H1 (cell line): ENCODE measurements around the gene YPEL5. TPM values are rescaled to one million over a fixed set of nuclear protein-coding genes. Genes with fewer than 3 reads are reported as not detected.

Experiments
- CTCF ChIA-PET: fragments of 300-600 bp; sonication (Branson Sonifier 250); formaldehyde crosslinking; loops from one replicate; lab custom pipeline; 2021; ENCODE audit not compliant: partially characterized antibody; lab: Charles Lee
- POLR2A ChIA-PET: fragments of 300-600 bp; sonication (Branson Sonifier 250); formaldehyde crosslinking; loops from one replicate; lab custom pipeline; 2021; ENCODE audit warnings: inconsistent platforms; ENCODE audit not compliant: partially characterized antibody; lab: Charles Lee
- DNase-seq, 2 experiments: peaks; one replicate each; pipeline versions ENCODE4 v3.0.0 to v3.0.0-alpha.2; 2010 to 2022; ENCODE audit warnings: low spot score in 2 of 2, low read depth in 1 of 2, mixed read lengths in 1 of 2
- FAIRE-seq: peaks from 2 replicates; lab custom pipeline; 2011; peaks lifted over from hg19 to GRCh38; lab: Jason Lieb, UNC
- H2AFZ ChIP-seq: 2 replicates; pipeline ENCODE4 v1.8.1; 2012; ENCODE audit warnings: low read length, inconsistent platforms
- H2AK5ac ChIP-seq: 2 replicates; pipeline ENCODE4 v1.6.1; 2013; ENCODE audit warnings: low read depth, low read length
- H2BK120ac ChIP-seq: replicated peaks from 2 replicates; pipeline ENCODE3; 2013; ENCODE audit warnings: low read depth, low read length, inconsistent platforms
- H2BK12ac ChIP-seq: 2 replicates; pipeline ENCODE4 v1.6.1; 2013; ENCODE audit warnings: low read depth, low read length
- H2BK15ac ChIP-seq: 2 replicates; pipeline ENCODE4 v1.6.1; 2013; ENCODE audit warnings: low read length
- H2BK20ac ChIP-seq: 2 replicates; pipeline ENCODE4 v1.6.1; 2013; ENCODE audit warnings: low read length
- H2BK5ac ChIP-seq: 2 replicates; pipeline ENCODE4 v1.6.1; 2013; ENCODE audit warnings: low read depth, low read length
- H3K14ac ChIP-seq: 2 replicates; pipeline ENCODE4 v1.6.1; 2013; ENCODE audit warnings: inconsistent platforms; ENCODE audit not compliant: insufficient read length
- H3K18ac ChIP-seq: 2 replicates; pipeline ENCODE4 v1.6.1; 2013; ENCODE audit warnings: low read length; ENCODE audit errors: extremely low read depth
- H3K23ac ChIP-seq: 2 replicates; pipeline ENCODE4 v1.6.1; 2013; ENCODE audit warnings: inconsistent platforms; ENCODE audit not compliant: insufficient read length
- H3K23me2 ChIP-seq: 2 replicates; pipeline ENCODE4 v1.6.1; 2013; ENCODE audit warnings: low read depth, low read length
- H3K27ac ChIP-seq: 2 replicates; pipeline ENCODE4 v1.6.1; 2011; ENCODE audit warnings: low read depth, low read length, inconsistent platforms
- H3K27me3 ChIP-seq, 4 experiments: replicated peaks in 1 of 4; 1 replicate in 1 of 4; 2 replicates in 3 of 4; pipeline versions ENCODE4 v1.6.1 to v1.8.1; 2011 to 2013; ENCODE audit warnings: low read length in 3 of 4, mild to moderate bottlenecking in 3 of 4, inconsistent platforms in 2 of 4, mixed read lengths in 2 of 4, moderate library complexity in 1 of 4; ENCODE audit not compliant: control insufficient read depth in 3 of 4, insufficient read depth in 3 of 4; ENCODE audit errors: extremely low read depth in 1 of 4
- H3K36me3 ChIP-seq, 4 experiments: 2 replicates each; pipeline versions ENCODE4 v1.6.1 to v1.8.1; 2011 to 2013; ENCODE audit warnings: mild to moderate bottlenecking in 4 of 4, low read length in 3 of 4, moderate library complexity in 2 of 4, control low read depth in 1 of 4, inconsistent platforms in 1 of 4; ENCODE audit not compliant: insufficient read depth in 4 of 4, control insufficient read depth in 2 of 4
- H3K4ac ChIP-seq: replicated peaks from 2 replicates; pipeline ENCODE3; 2013; ENCODE audit warnings: low read length, low read depth, mixed read lengths, inconsistent platforms; ENCODE audit not compliant: insufficient read length
- H3K4me1 ChIP-seq, 4 experiments: replicated peaks in 1 of 4; 1 replicate in 1 of 4; 2 replicates in 3 of 4; pipeline versions ENCODE4 v1.6.1 to v1.8.1; 2011 to 2013; ENCODE audit warnings: low read length in 3 of 4, inconsistent platforms in 2 of 4, mixed read lengths in 1 of 4; ENCODE audit not compliant: insufficient read depth in 4 of 4, control insufficient read depth in 3 of 4
- H3K4me2 ChIP-seq, 2 experiments: 2 replicates each; pipeline versions ENCODE4 v1.6.1 to v1.8.1; 2011 to 2013; ENCODE audit warnings: low read depth in 2 of 2, low read length in 2 of 2, control low read depth in 1 of 2, inconsistent platforms in 1 of 2, mild to moderate bottlenecking in 1 of 2; ENCODE audit not compliant: insufficient read depth in 1 of 2
- H3K4me3 ChIP-seq, 4 experiments: fragments of 200-600, 300-600 bp in 1 of 4; sonication (generic), shearing (Covaris generic), sonication (Bioruptor Twin) in 1 of 4; 2 replicates each; pipeline versions ENCODE4 v1.5.1 to v1.8.1; 2011 to 2016; ENCODE audit warnings: low read length in 4 of 4, low read depth in 3 of 4, control low read depth in 2 of 4, inconsistent platforms in 2 of 4, mild to moderate bottlenecking in 2 of 4, mixed read lengths in 1 of 4, moderate library complexity in 1 of 4; ENCODE audit not compliant: insufficient read depth in 2 of 4; ENCODE audit errors: extremely low read depth in 1 of 4
- H3K56ac ChIP-seq: replicated peaks from 2 replicates; pipeline ENCODE3; 2013; ENCODE audit warnings: low read depth, mild to moderate bottlenecking, mixed read lengths, low read length, inconsistent platforms; ENCODE audit not compliant: insufficient read length
- H3K79me1 ChIP-seq: 2 replicates; pipeline ENCODE4 v1.6.1; 2013; ENCODE audit warnings: low read depth, low read length, control low read depth
- H3K79me2 ChIP-seq, 2 experiments: 2 replicates each; pipeline versions ENCODE4 v1.6.1 to v1.8.1; 2012 to 2013; ENCODE audit warnings: low read length in 2 of 2, mild to moderate bottlenecking in 2 of 2, inconsistent platforms in 1 of 2; ENCODE audit not compliant: insufficient read depth in 2 of 2, control insufficient read depth in 1 of 2
- H3K9ac ChIP-seq, 4 experiments: replicated peaks in 1 of 4; 1 replicate in 1 of 4; 2 replicates in 3 of 4; pipeline versions ENCODE4 v1.6.1 to v1.8.1; 2011 to 2013; ENCODE audit warnings: low read depth in 3 of 4, low read length in 3 of 4, control low read depth in 2 of 4, mild to moderate bottlenecking in 2 of 4, moderate library complexity in 2 of 4, inconsistent platforms in 1 of 4; ENCODE audit errors: extremely low read depth in 1 of 4
- H3K9me3 ChIP-seq, 2 experiments: 2 replicates each; pipeline versions ENCODE4 v1.6.1 to v1.8.1; 2012 to 2013; ENCODE audit warnings: mild to moderate bottlenecking in 2 of 2, moderate library complexity in 2 of 2, control low read depth in 1 of 2, inconsistent platforms in 1 of 2, low read depth in 1 of 2, low read length in 1 of 2, mixed read lengths in 1 of 2; ENCODE audit not compliant: insufficient read depth in 2 of 2
- H4K20me1 ChIP-seq, 2 experiments: replicated peaks in 1 of 2; 2 replicates each; pipeline versions ENCODE3 to v1.8.1; 2011 to 2013; ENCODE audit warnings: inconsistent platforms in 2 of 2, low read length in 2 of 2, mild to moderate bottlenecking in 1 of 2; ENCODE audit not compliant: insufficient read depth in 2 of 2, control insufficient read depth in 1 of 2
- H4K5ac ChIP-seq: 2 replicates; pipeline ENCODE4 v1.6.1; 2013; ENCODE audit warnings: low read length, low read depth, mixed read lengths, inconsistent platforms; ENCODE audit not compliant: insufficient read length
- H4K8ac ChIP-seq: 2 replicates; pipeline ENCODE4 v1.8.0; 2013; ENCODE audit warnings: mild to moderate bottlenecking, moderate library complexity, low read length, inconsistent platforms; ENCODE audit not compliant: insufficient read depth; ENCODE audit errors: extremely low read depth
- H4K91ac ChIP-seq: replicated peaks from 2 replicates; pipeline ENCODE3; 2013; ENCODE audit warnings: low read length, mixed read lengths, inconsistent platforms; ENCODE audit not compliant: insufficient read length
- ATF2 ChIP-seq: IDR thresholded peaks from 2 replicates; pipeline ENCODE4 v1.6.1; 2012; ENCODE audit warnings: low read length, inconsistent platforms
- JUN ChIP-seq: IDR thresholded peaks from 2 replicates; pipeline ENCODE4 v1.6.1; 2011; ENCODE audit warnings: low read depth, mild to moderate bottlenecking, improper control_type of control experiment, low read length
- NANOG ChIP-seq: IDR thresholded peaks from 2 replicates; pipeline ENCODE4 v1.6.1; 2011; ENCODE audit warnings: low read length, low read depth, mild to moderate bottlenecking, inconsistent platforms; ENCODE audit not compliant: insufficient read depth, poor library complexity, severe bottlenecking
- POLR2A ChIP-seq, 2 experiments: IDR thresholded peaks; 1 replicate in 1 of 2; 2 replicates in 1 of 2; pipeline ENCODE4 v1.6.1; 2011; ENCODE audit warnings: low read depth in 2 of 2, low read length in 2 of 2, mild to moderate bottlenecking in 2 of 2; ENCODE audit errors: control extremely low read depth in 1 of 2
- RAD21 ChIP-seq, 2 experiments: IDR thresholded peaks in 1 of 2; conservative IDR thresholded peaks in 1 of 2; 2 replicates each; pipeline ENCODE4 v1.6.1; 2011; ENCODE audit warnings: low read depth in 2 of 2, low read length in 2 of 2, improper control_type of control experiment in 1 of 2, inconsistent platforms in 1 of 2, mild to moderate bottlenecking in 1 of 2, moderate library complexity in 1 of 2
- RFX5 ChIP-seq: IDR thresholded peaks from 2 replicates; pipeline ENCODE4 v1.6.1; 2011; ENCODE audit warnings: low read depth, low read length, improper control_type of control experiment, borderline replicate concordance
- SIN3A ChIP-seq, 2 experiments: IDR thresholded peaks in 1 of 2; conservative IDR thresholded peaks in 1 of 2; 2 replicates each; pipeline ENCODE4 v1.6.1; 2011 to 2012; ENCODE audit warnings: low read length in 2 of 2, improper control_type of control experiment in 1 of 2, low read depth in 1 of 2, mild to moderate bottlenecking in 1 of 2
- SUZ12 ChIP-seq: fragments of 200-600 bp; sonication (generic); IDR thresholded peaks from 2 replicates; pipeline ENCODE4 v1.6.1; 2012; ENCODE audit warnings: mild to moderate bottlenecking, inconsistent platforms, low read length, moderate library complexity, mixed read lengths
- YY1 ChIP-seq: IDR thresholded peaks from 2 replicates; pipeline ENCODE4 v1.6.1; 2011; ENCODE audit warnings: low read depth, mild to moderate bottlenecking, low read length
- WGBS, 2 experiments: shearing (Covaris generic) in 1 of 2; methylation state at CpG; one replicate each; pipeline versions ENCODE4 v1.1.6 to v1.1.7; 2013 to 2015; ENCODE audit warnings: low lambda C conversion rate in 2 of 2, mixed read lengths in 2 of 2, inconsistent platforms in 1 of 2, low coverage in 1 of 2, missing lambda C conversion rate in 1 of 2; ENCODE audit not compliant: insufficient replicate concordance in 2 of 2, insufficient coverage in 1 of 2, insufficient read length in 1 of 2; ENCODE audit errors: extremely low coverage in 1 of 2, missing lambda C conversion rate in 1 of 2; 5-methylcytosine and 5-hydroxymethylcytosine counted together
- polyA plus RNA-seq, 7 experiments: library from polyadenylated mRNA; depleted of rRNA in 3 of 7; stranded (reverse) in 5 of 7; unstranded in 2 of 7; fragments of >200 nt in 5 of 7; fragments of 200-250 nt in 2 of 7; gene quantifications; 1 replicate in 5 of 7; 2 replicates in 1 of 7; 4 replicates in 1 of 7; pipeline versions ENCODE4 v1.2.1 to v1.2.3, GENCODE V29; 2011 to 2013; ENCODE audit warnings: missing spikeins in 2 of 7, mixed read lengths in 2 of 7
- total RNA-seq: library from RNA; stranded (reverse); fragmentation: NEBNext Ultra II Directional; extraction: Animal tissue kit (Norgen Biotek cat#: 25700); gene quantifications from 2 replicates; pipeline ENCODE4 v1.2.1, GENCODE V29; 2021

The YPEL5 gene
- total and polyA plus RNA-seq, 2 of the 8 experiments (the other 6 are each of a cell fraction or from before 2014, with no cell fraction given), result 18.5 to 28.0 TPM

DNA sequence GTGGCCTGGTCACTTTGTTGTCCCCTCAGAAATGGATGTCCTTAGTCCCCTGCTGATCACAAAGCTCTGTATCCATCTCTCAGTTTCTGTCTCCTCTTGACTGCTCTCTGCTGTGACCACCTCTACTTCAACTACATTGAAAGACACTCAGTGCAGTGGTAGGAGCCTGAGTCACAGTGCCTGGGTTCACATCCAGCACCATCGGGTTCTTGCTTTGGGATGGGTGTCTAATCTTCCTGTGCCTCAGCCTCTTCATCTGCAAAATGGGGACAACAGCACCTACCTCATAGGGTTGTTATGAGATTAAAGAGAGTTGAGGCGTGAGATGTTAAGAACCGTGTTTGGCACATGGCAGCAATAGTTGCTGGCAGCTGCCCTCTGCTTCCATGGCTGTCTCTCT is 30.6 kb downstream of the YPEL5 start:
- H3K14ac ChIP-seq, result no peak overlapping the region
- no peak overlapping the region for H2BK5ac ChIP-seq
- H2BK12ac ChIP-seq, result no peak overlapping the region
- POLR2A ChIA-PET, result no interaction called here
- whole genome bisulfite sequencing, 2 experiments, result 95% methylated on average over 3 of the region's 3 CpGs; no CpG with 5 or more reads in 1 of the 2 experiments
- H2BK120ac ChIP-seq, result no peak overlapping the region
- no peak overlapping the region for H3K9ac ChIP-seq
- H3K4me3 ChIP-seq, result no peak overlapping the region
- no peaks in the 10 kb centered on the region for H3K79me1 ChIP-seq
- no peak for TF ChIP-seq RFX5
- no peak for TF ChIP-seq YY1
- TF ChIP-seq RAD21 (IDR thresholded peaks at IDR 0.05 in 1 of 2, conservative IDR thresholded peaks at IDR 0.05 in 1 of 2; ENCODE audit: low read depth in 2 of 2, low read length in 2 of 2), result no peak
- TF ChIP-seq SUZ12, result no peak
- TF ChIP-seq POLR2A (IDR thresholded peaks at IDR 0.05; ENCODE audit: control extremely low read depth in 1 of 2, low read depth in 2 of 2, low read length in 2 of 2), result no peak
- TF ChIP-seq ATF2, result no peak
- TF ChIP-seq SIN3A (conservative IDR thresholded peaks at IDR 0.05 in 1 of 2, IDR thresholded peaks at IDR 0.05 in 1 of 2; ENCODE audit: low read depth in 1 of 2, low read length in 2 of 2), result no peak
- TF ChIP-seq NANOG, result no peak
- TF ChIP-seq JUN, result no peak
- H3K27me3 ChIP-seq, result no peaks in the 10 kb centered on the region
- H3K79me2 ChIP-seq, result no peaks in the 10 kb centered on the region
- H4K91ac ChIP-seq, result no peak overlapping the region
- H4K5ac ChIP-seq, result no peak overlapping the region
- H2BK20ac ChIP-seq, result no peak overlapping the region
- H3K4me2 ChIP-seq, result no peak overlapping the region
- no peak overlapping the region for H2BK15ac ChIP-seq
- CTCF ChIA-PET, result interaction anchor here (0.9 to 3.3 kb wide), 3 partner anchors 12 to 534 kb away, joined by 3 to 13 read pairs (median 4); no protein-coding TSS in a partner anchor
- FAIRE-seq, result no peak
- H3K27ac ChIP-seq, result no peak overlapping the region
- H3K9me3 ChIP-seq, result no peaks in the 10 kb centered on the region
- no peak overlapping the region; the same call in 1 of the 2 replicates for H4K8ac ChIP-seq
- H3K23me2 ChIP-seq, result no peaks in the 10 kb centered on the region
- H3K4ac ChIP-seq, result no peak overlapping the region
- DNase-seq, result no peak
- no peak overlapping the region for H3K23ac ChIP-seq
- H2AK5ac ChIP-seq, result no peak overlapping the region
- H4K20me1 ChIP-seq, result no peaks in the 10 kb centered on the region
- H3K4me1 ChIP-seq, result no peaks in the 10 kb centered on the region
- no peak overlapping the region for H3K18ac ChIP-seq
- no peaks in the 10 kb centered on the region for H3K36me3 ChIP-seq
- no peak overlapping the region for H2AFZ ChIP-seq
- H3K56ac ChIP-seq, result no peak overlapping the region
